ENCODE results near the gene SLC4A7. TPM values are rescaled to one million over a fixed set of nuclear protein-coding genes. Genes with fewer than 3 reads are reported as not detected.

The SLC4A7 gene
- total RNA-seq (2014; rRNA removed; shearing (Covaris generic)) = 25.9 and 27.2 TPM in 2 replicates
- 31.9 and 35.6 TPM in 2 replicates for total RNA-seq (2022)
- percentile 80 among the genes with signal in this experiment for Bru-seq, nascent RNA
- BruChase-seq, experiment 1, labeled RNA remaining after a 6-hour chase = percentile 75 among the genes with signal in this experiment
- percentile 77 among the genes with signal in this experiment for BruChase-seq, experiment 2, labeled RNA remaining after a 2-hour chase
- long read RNA-seq, partial matches to known transcripts = 2 of 9 reads
- long read RNA-seq, other reads (novel, unspliced or antisense) = 4 of 9 reads

DNA sequence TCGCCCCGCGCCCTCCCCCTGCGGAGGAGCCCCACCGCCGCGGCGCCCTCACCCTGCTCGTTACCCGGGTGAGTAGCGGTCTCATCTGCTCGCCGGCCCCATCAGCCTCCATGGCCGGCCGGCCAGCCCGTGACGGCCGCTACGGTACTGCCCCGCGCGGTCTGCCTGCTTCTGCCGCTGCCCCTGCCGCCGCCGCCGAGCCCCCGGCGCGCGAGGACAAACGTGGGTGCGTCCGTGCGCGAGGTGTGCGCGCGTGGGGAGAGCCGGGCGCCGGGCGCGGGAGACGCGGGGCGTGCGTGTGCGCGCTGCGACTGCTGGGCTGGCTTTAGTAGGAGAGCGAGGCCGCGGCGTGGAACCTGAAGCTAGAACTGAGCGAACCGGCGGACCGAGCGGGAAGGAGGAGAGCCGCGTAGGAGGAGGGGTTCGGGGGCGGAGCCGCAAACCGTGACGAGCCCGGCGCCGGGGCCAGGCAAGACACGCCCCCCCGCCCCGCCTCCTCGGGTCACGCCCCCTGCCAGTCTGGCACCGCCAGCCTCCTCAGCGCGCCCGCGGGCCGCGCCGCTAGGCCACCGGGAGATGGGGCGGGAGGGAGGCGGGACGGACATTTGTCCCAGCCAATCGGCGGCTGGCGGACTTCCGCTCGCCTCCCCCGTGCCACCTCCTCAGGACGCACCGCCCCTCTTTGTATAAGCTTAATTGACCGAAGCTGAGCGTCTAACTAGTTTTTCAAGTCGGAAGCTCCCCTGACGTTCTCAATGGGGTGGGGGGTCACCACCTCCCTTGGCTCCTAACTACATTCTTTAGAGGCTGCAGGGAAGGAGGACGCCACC lies at the start of gene SLC4A7:
TSS of gene SLC4A7 (minus strand) at position 370 of the 830 bp plus-strand sequence. CDS start at position 112, 258 bp downstream.
- intact Hi-C loops (cut with micrococcal nuclease; ENCODE audit: unreplicated experiment) = loop anchor here (5.0 to 10.0 kb wide), 4 partner anchors 127 to 861 kb away; partner anchors contain the start of genes AZI2, CMC1 and ZCWPW2
- TF ChIP-seq EZH2phosphoT487 (IDR thresholded peaks at IDR 0.05; ENCODE audit: borderline replicate concordance, low read depth, low read length) = no peak
- TF ChIP-seq, protein P1, sequence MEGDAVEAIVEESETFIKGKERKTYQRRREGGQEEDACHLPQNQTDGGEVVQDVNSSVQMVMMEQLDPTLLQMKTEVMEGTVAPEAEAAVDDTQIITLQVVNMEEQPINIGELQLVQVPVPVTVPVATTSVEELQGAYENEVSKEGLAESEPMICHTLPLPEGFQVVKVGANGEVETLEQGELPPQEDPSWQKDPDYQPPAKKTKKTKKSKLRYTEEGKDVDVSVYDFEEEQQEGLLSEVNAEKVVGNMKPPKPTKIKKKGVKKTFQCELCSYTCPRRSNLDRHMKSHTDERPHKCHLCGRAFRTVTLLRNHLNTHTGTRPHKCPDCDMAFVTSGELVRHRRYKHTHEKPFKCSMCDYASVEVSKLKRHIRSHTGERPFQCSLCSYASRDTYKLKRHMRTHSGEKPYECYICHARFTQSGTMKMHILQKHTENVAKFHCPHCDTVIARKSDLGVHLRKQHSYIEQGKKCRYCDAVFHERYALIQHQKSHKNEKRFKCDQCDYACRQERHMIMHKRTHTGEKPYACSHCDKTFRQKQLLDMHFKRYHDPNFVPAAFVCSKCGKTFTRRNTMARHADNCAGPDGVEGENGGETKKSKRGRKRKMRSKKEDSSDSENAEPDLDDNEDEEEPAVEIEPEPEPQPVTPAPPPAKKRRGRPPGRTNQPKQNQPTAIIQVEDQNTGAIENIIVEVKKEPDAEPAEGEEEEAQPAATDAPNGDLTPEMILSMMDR (conservative IDR thresholded peaks at IDR 0.05; ENCODE audit: low read length) = no peak
- DNase-seq (ENCODE audit: low spot score) = peak; percentile 96
- POLR2A ChIA-PET = interaction anchor here (0.6 to 1.6 kb wide), 4 partner anchors 13 to 84 kb away, joined by 3 to 6 read pairs (median 3); no protein-coding TSS in a partner anchor
- Histone ChIP-seq H4K20me1 (ENCODE audit: insufficient read depth, low read length) (peaks cover 4% of the 10 kb centered on the region; the same call in 1 of the 2 replicates), H3K4me3 (ENCODE audit: low read depth, low read length, poor library complexity, severe bottlenecking) (peak within 1 kb of the TSS; percentile 99), H2AFZ (ENCODE audit: low read length) (peak within 1 kb of the TSS; percentile 95), H3K27ac (ENCODE audit: low read depth, low read length, poor library complexity, severe bottlenecking) (peak within 1 kb of the TSS; percentile 54), H3K9me3 (ENCODE audit: low read length) (no peaks in the 10 kb centered on the region), H3K36me3 (ENCODE audit: insufficient read depth, low read length) (no peaks in the 10 kb centered on the region), H3K4me1 (ENCODE audit: insufficient read depth, low read length, poor library complexity, severe bottlenecking) (peaks cover 27% of the 10 kb centered on the region), H3K4me2 (ENCODE audit: low read length) (peak within 1 kb of the TSS; percentile 92), H3K79me2 (ENCODE audit: insufficient read depth, low read depth, low read length) (peaks cover 37% of the 10 kb centered on the region), H3K9me2 (ENCODE audit: insufficient read depth, low read length) (no peaks in the 10 kb centered on the region)
- no TSS peak for BruUV-seq (replicated peaks)
- CTCF ChIA-PET (ENCODE audit: unreplicated experiment) = no interaction called here

DNA sequence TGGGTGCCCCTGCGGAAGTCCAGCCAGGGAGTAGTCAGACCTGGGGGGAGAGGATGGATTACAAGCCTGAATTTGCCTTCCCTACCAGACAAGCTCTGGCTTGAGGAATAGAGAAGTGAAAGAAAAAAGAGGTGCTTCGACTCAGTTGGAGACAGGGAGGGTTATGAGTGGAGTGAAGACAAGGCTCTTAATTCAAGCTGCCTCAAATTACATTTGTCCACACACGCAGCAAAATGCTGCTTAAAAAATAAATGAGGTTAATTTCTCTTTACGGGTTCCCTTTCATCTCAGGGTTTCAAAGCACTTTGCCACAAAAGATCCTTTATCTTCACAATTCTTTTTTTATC lies 49.0 kb upstream of the SLC4A7 start:
- no peaks in the 10 kb centered on the region for H3K79me2 ChIP-seq (ENCODE audit: insufficient read depth, low read depth, low read length)
- H3K9me2 ChIP-seq (ENCODE audit: insufficient read depth, low read length) = no peaks in the 10 kb centered on the region
- TF ChIP-seq, protein P1 (conservative IDR thresholded peaks at IDR 0.05; ENCODE audit: low read length) = no peak
- TF ChIP-seq EZH2phosphoT487 (IDR thresholded peaks at IDR 0.05; ENCODE audit: borderline replicate concordance, low read depth, low read length) = no peak
- no peak overlapping the region for H2AFZ ChIP-seq (ENCODE audit: low read length)
- CTCF ChIA-PET (ENCODE audit: unreplicated experiment) = no interaction called here
- intact Hi-C loops (cut with micrococcal nuclease; ENCODE audit: unreplicated experiment) = no loop called here
- BruUV-seq (replicated peaks) = no TSS peak
- no peak overlapping the region for H3K27ac ChIP-seq (ENCODE audit: low read depth, low read length, poor library complexity, severe bottlenecking)
- no peak overlapping the region for H3K4me3 ChIP-seq (ENCODE audit: low read depth, low read length, poor library complexity, severe bottlenecking)
- POLR2A ChIA-PET = interaction anchor here (1.3 kb wide), 1 partner anchor 9 kb away, joined by 3 read pairs; no protein-coding TSS in a partner anchor
- no peak overlapping the region for H3K4me2 ChIP-seq (ENCODE audit: low read length)
- H3K36me3 ChIP-seq (ENCODE audit: insufficient read depth, low read length) = no peaks in the 10 kb centered on the region
- no peaks in the 10 kb centered on the region for H3K9me3 ChIP-seq (ENCODE audit: low read length)
- H3K4me1 ChIP-seq (ENCODE audit: insufficient read depth, low read length, poor library complexity, severe bottlenecking) = peaks cover 16% of the 10 kb centered on the region
- peak; percentile 3 for DNase-seq (ENCODE audit: low spot score)
- no peaks in the 10 kb centered on the region for H4K20me1 ChIP-seq (ENCODE audit: insufficient read depth, low read length)
